ENCODE data around the gene NFRKB.

Gene NFRKB

GRCh38 chr11:129917231-129917630 is 21.9 kb upstream of the NFRKB start:
- H3K36me3 ChIP-seq = peaks cover 13% of the 10 kb centered on the region
- no peaks in the 10 kb centered on the region for H3K27me3 ChIP-seq (ENCODE audit: insufficient read depth, low read depth, severe bottlenecking)
- H3K4me3 ChIP-seq (ENCODE audit: low read depth, low read length) = no peak overlapping the region
- no peaks in the 10 kb centered on the region for H3K9me3 ChIP-seq (ENCODE audit: severe bottlenecking)
- DNase-seq = no peak
- no peak overlapping the region for H3K27ac ChIP-seq
- no peak for TF ChIP-seq CTCF (IDR thresholded peaks at IDR 0.05; ENCODE audit: low read depth, low read length)

DNA sequence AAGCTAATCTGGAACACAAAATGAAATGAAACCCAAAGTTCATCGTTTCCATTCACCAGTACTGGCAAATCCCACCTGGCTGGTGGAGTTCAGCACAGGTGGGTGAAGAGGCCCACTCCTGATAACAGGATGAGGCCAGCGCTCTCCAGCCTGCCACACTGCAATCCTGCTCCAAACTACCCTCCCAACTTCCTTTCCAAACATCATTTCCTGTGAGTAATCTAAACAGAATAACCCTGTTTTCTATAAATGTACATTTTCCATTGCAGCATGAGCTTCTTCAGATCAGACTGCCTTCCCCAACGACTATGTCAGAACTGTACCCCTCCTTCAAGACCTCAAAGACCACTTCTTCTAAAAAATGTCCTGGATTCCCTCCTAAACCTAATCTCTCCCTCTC is 15.9 kb upstream of the NFRKB start:
- DNase-seq = no peak
- Histone ChIP-seq H3K9me3 (ENCODE audit: severe bottlenecking) (no peaks in the 10 kb centered on the region), H3K36me3 (peaks cover 19% of the 10 kb centered on the region), H3K27me3 (ENCODE audit: insufficient read depth, low read depth, severe bottlenecking) (no peaks in the 10 kb centered on the region), H3K4me3 (ENCODE audit: low read depth, low read length) (no peak overlapping the region), H3K27ac (no peak overlapping the region)
- TF ChIP-seq CTCF (IDR thresholded peaks at IDR 0.05; ENCODE audit: low read depth, low read length) = no peak

- no peak for DNase-seq
- no peak overlapping the region for H3K27ac ChIP-seq
- H3K9me3 ChIP-seq (ENCODE audit: severe bottlenecking) = no peaks in the 10 kb centered on the region
- H3K36me3 ChIP-seq = peaks cover 17% of the 10 kb centered on the region
- H3K4me3 ChIP-seq (ENCODE audit: low read depth, low read length) = no peak overlapping the region
- no peak for TF ChIP-seq CTCF (IDR thresholded peaks at IDR 0.05; ENCODE audit: low read depth, low read length)
- H3K27me3 ChIP-seq (ENCODE audit: insufficient read depth, low read depth, severe bottlenecking) = no peaks in the 10 kb centered on the region
Observed at GRCh38 chr11:129910360-129910759, 15.0 kb upstream of the NFRKB start.

DNA sequence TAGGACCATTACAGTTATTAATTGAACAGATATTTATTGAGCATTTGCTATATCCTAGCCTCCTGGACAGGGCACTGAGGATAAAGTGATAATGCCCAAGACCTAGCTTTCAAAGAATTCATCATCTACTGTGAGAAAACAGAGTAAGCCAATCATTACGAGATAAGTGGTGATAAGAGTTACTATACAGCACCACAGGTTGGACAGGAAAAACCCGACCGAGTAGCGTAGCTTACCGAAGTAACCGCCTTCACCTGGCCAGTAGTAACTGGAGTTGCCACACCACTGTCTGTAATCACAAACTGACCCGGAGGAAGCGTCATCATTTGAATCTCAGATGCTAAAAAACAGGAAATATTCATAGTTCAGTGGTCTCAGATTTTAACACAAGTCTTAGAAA is 10.0 kb upstream of the NFRKB start:
- H3K4me3 ChIP-seq (ENCODE audit: low read depth, low read length) = no peak overlapping the region
- no peaks in the 10 kb centered on the region for H3K27me3 ChIP-seq (ENCODE audit: insufficient read depth, low read depth, severe bottlenecking)
- peaks cover 10% of the 10 kb centered on the region; the same call in 1 of the 2 replicates for H3K36me3 ChIP-seq
- TF ChIP-seq CTCF (IDR thresholded peaks at IDR 0.05; ENCODE audit: low read depth, low read length) = no peak
- no peak for DNase-seq
- H3K27ac ChIP-seq = no peak overlapping the region
- no peaks in the 10 kb centered on the region for H3K9me3 ChIP-seq (ENCODE audit: severe bottlenecking)

DNA sequence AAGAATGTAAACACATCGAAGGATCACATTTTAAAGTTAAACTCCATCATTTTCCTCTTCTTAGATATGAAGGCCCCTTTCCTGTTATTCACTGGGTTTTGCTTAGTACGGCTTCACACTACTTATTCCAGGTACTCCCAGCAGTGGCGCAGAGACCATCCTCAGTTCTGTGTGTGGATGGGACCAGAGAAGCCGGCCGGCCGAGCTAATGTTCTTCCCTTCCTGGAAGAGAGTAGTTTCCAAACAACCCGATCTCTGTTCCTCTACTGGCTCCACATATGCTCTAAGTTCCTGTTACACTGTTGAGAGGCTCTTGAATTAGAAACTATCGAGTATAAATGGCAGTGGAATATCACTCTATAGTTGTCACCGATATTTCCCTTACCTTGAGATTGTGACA is 684 bp upstream of the NFRKB start:
- no peak for TF ChIP-seq CTCF (IDR thresholded peaks at IDR 0.05; ENCODE audit: low read depth, low read length)
- peaks cover 25% of the 10 kb centered on the region for H3K36me3 ChIP-seq
- H3K27ac ChIP-seq = peak overlapping the region; percentile 57; the same call in 1 of the 2 replicates
- H3K27me3 ChIP-seq (ENCODE audit: insufficient read depth, low read depth, severe bottlenecking) = no peaks in the 10 kb centered on the region
- H3K9me3 ChIP-seq (ENCODE audit: severe bottlenecking) = no peaks in the 10 kb centered on the region
- no peak overlapping the region for H3K4me3 ChIP-seq (ENCODE audit: low read depth, low read length)
- no peak for DNase-seq
